SU-DHL-6 (cell line): ENCODE results near the gene SLC44A5.

Experiments used
- CTCF ChIP-seq: fragments of 200-600 bp; sonication (generic); IDR thresholded peaks from one replicate; pipeline ENCODE4 v1.5.1; 2017; ENCODE audit warnings: antibody characterized with exemption, mild to moderate bottlenecking, low read length, moderate library complexity; ENCODE audit not compliant: insufficient read depth, poor library complexity, severe bottlenecking
- EZH2phosphoT487 ChIP-seq: fragments of 200-600 bp; sonication (generic), shearing (Covaris generic); conservative IDR thresholded peaks from 2 replicates; pipeline ENCODE4 v1.6.1; 2018; ENCODE audit warnings: mild to moderate bottlenecking, antibody characterized with exemption, low read length, moderate library complexity, mixed read lengths

GRCh38 chr1:75543705-75544104 lies 67.2 kb downstream of the SLC44A5 start:
- no peak for TF ChIP-seq CTCF
- no peak for TF ChIP-seq EZH2phosphoT487
